GM18951 (cell line): ENCODE results near the gene NSL1.

Source experiments
- POLR2A ChIP-seq: IDR thresholded peaks from 4 replicates; pipeline ENCODE4 v1.6.1; 2011; ENCODE audit warnings: mild to moderate bottlenecking; ENCODE audit not compliant: insufficient read length, insufficient read depth; ENCODE audit errors: extremely low read depth
- in situ Hi-C: fragments of 300-500 bp; cut with MboI; formaldehyde crosslinking; loops from one replicate; pipeline ENCODE4 v1.12.0; 2022; ENCODE audit warnings: low sequenced_read_pairs, mixed read lengths, inconsistent platforms; ENCODE audit not compliant: unreplicated experiment

Gene NSL1

GRCh38 chr1:212700223-212700891 lies 91.2 kb downstream of the NSL1 start:
- in situ Hi-C loops: no loop called here
- no peak for TF ChIP-seq POLR2A

GRCh38 chr1:212699625-212700222 lies 91.9 kb downstream of the NSL1 start, which contains the start of gene BATF3:
BATF3 (minus strand) TSS chr1:212699840; CDS start chr1:212699762, 78 bp downstream.
- peak; percentile 11 for TF ChIP-seq POLR2A
- in situ Hi-C loops: no loop called here

GRCh38 chr1:212699104-212699624 lies 92.4 kb downstream of the NSL1 start:
- in situ Hi-C loops: no loop called here
- peak; percentile 24 for TF ChIP-seq POLR2A

DNA sequence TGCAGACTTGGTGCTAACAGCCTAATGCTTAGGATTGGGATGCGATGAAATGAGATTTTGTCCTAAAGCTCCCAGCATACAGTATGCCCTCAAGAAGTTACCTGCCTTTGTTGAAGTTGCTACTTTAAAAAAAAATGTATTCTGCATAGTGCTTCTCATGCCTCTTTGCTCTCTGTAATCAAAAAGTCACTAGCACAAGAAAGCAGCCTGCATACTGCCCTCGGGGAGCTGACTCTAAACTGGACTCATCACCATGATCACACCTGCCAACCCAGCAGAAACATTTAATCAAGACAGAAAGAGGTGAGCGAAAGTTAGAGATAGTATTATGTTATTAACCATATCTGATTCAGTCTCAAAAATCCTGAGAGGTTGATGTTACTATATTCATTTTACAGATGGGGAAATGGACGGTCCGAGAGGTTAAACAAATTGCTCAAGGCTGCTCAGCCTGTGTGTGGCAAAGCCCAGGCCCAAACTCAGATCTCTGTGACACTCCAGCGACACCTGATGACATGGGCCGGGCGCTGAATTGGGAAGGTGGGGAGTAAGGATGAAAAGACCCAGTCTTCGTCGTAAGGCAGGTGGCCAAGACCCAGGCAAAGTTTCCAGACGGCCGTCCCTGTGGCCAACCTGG lies 93.0 kb downstream of the NSL1 start:
- no peak for TF ChIP-seq POLR2A
- in situ Hi-C loops: no loop called here

DNA sequence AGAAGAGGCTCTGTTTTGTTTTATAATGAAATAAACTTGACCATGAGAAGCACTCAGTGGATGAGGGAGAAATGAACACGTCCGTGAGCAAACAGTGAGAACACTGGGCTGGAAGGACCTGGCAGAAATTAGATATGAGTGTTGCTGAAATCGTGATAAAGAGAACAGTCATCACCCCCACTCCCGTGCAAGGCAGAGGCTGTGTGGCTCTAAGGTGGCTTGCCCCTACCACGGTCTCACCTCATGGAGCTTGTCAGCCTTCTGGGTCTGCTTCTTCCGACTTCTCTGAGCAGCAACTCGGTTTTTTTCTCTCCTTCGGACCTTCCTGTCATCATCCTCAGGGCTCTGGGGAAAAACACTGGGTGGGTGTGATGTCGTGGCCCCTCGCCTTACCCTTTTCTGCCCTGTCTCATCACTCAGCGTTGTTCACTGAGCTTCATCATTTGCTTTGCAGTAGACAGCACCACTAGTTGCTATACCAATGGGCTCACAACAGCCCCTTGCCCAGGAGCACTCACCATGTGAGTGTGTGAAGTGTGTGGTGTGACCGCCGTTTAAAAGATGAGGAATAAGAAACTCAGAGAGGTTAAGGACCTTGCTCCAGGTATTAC lies 94.8 kb downstream of the NSL1 start:
- TF ChIP-seq POLR2A: no peak
- in situ Hi-C loops: no loop called here

GRCh38 chr1:212692774-212693644 lies 98.6 kb downstream of the NSL1 start:
- TF ChIP-seq POLR2A: no peak
- in situ Hi-C loops: no loop called here

DNA sequence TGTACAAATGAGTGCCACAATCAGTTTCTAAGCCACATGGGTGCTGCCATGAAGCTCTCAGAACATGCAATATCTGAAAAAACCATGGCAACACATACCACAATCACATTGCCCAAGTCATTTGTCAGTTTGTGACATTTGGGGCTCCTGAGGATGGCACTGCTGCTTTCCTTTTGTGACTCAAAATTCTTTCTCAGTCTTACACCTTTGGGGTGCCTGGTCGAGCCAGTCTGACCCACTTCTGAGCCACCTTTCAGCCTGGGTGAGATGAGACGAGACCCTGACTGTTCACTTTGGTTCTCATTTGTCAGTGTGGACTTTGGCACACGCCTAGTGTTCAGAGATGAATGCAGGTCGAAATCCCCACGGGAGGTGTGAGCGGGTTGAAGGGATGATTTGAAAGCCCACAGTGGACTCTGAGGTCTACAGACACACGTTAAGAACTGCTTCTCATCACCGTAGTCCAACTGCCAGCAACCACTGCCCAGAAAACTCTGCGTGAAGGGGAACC lies 100.0 kb downstream of the NSL1 start:
- in situ Hi-C loops: no loop called here
- TF ChIP-seq POLR2A: no peak

- in situ Hi-C loops: no loop called here
- no peak for TF ChIP-seq POLR2A
Measured at GRCh38 chr1:212690816-212691403, 100.7 kb downstream of the NSL1 start.

DNA sequence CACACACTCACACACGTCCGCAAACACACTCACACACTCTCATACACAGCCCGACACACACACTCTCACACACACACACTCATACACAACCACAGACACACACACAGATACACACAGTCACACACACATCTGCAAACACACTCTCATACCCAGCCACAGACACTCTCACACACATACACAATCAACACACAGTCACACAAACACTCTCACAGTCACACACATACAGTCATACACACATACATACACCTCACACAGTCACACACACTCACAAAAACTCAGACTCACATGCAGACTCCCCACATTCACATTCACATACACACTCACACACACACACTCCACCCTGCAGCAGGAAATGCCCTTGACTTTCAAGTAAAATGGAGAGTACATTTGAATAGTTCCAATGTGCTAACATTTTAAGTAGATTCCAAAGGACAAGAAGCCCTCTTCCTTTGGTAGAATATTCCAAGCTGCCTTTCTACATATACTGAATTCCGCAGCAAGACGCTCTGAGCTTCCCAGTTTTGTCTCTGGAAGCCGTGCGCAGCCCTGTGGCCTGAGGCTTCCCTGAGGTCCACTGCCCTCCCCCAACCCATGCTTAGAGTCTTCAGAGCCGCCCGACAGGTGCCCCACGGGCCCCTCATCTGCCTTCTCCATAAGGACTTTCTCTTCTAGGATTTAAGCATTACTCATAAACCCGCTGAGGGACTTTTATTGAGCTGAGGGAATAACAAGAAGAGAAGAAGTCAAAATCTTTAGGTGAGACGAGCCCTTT lies 101.6 kb downstream of the NSL1 start:
- TF ChIP-seq POLR2A: no peak
- in situ Hi-C loops: no loop called here

GRCh38 chr1:212689196-212689725 lies 102.3 kb downstream of the NSL1 start:
- TF ChIP-seq POLR2A: no peak
- in situ Hi-C loops: no loop called here
